Adrenal gland (tissue), 12 donors: ENCODE results near the gene CRIP1. TPM values are rescaled to one million over a fixed set of nuclear protein-coding genes. Genes with fewer than 3 reads are reported as not detected.

Experiments used
- DNase-seq, 7 donors: peaks; one replicate each; pipeline ENCODE4 v3.0.0-alpha.2; 2019 to 2020
- H3K27ac ChIP-seq, 5 donors: fragments of 200-600 bp; sonication (generic) in 4 of 5; 1 replicate in 3 of 5; 2 replicates in 2 of 5; pipeline versions ENCODE4 v1.5.1 to v1.8.0; 2016 to 2020; ENCODE audit warnings: mild to moderate bottlenecking in 1 of 5
- H3K27me3 ChIP-seq: fragments of 200-600 bp; 2 replicates; pipeline ENCODE4 v1.8.0; 2021
- H3K36me3 ChIP-seq, 2 donors: fragments of 200-600 bp; replicated peaks in 1 of 2; 1 replicate in 1 of 2; 2 replicates in 1 of 2; pipeline versions ENCODE4 v1.5.1 to v1.8.0; 2018 to 2022
- H3K4me1 ChIP-seq, 2 donors: fragments of 200-600 bp; replicated peaks in 1 of 2; 1 replicate in 1 of 2; 2 replicates in 1 of 2; pipeline versions ENCODE4 v1.5.1 to v1.8.0; 2018 to 2021
- H3K4me3 ChIP-seq, 4 donors: fragments of 200-600 bp; sonication (generic) in 3 of 4; one replicate each; pipeline ENCODE4 v1.5.1; 2016 to 2018
- H3K9me3 ChIP-seq, 3 donors: fragments of 200-600 bp; sonication (generic) in 1 of 3; replicated peaks in 1 of 3; 1 replicate in 2 of 3; 2 replicates in 1 of 3; pipeline versions ENCODE4 v1.5.1 to v1.8.0; 2016 to 2021
- CTCF ChIP-seq, 6 experiments: fragments of 450-650 bp in 4 of 6; fragments of 200-600 bp in 2 of 6; sonication (generic) in 1 of 6; IDR thresholded peaks; 1 replicate in 5 of 6; 2 replicates in 1 of 6; pipeline versions ENCODE4 v1.5.1 to v1.8.0; 2016 to 2021; ENCODE audit warnings: antibody characterized with exemption in 6 of 6, mild to moderate bottlenecking in 2 of 6, moderate library complexity in 1 of 6
- POLR2A ChIP-seq, 2 donors: fragments of 450-650 bp; IDR thresholded peaks; one replicate each; pipeline ENCODE4 v1.6.1; 2017; ENCODE audit warnings: antibody characterized with exemption in 2 of 2, mild to moderate bottlenecking in 2 of 2, moderate library complexity in 1 of 2
- WGBS, 4 donors: extraction: QIAGEN DNeasy Blood & Tissue Kit in 2 of 4; methylation state at CpG; one replicate each; pipeline versions ENCODE4 v1.1.5 to v1.1.7; 2013 to 2017; 5-methylcytosine and 5-hydroxymethylcytosine counted together
- intact Hi-C, 2 donors: fragments of 100-400 bp; cut with DNase I; formaldehyde crosslinking; loops; one replicate each; pipeline versions ENCODE4 v1.14.1 to v1.15.0; 2022 to 2023
- polyA plus RNA-seq, 3 donors: library from polyadenylated mRNA; stranded (reverse); fragments of 200-250 nt in 2 of 3; fragments of 350-450 nt in 1 of 3; fragmentation: Illumina TruSeq in 1 of 3; extraction: RNeasy Lipid Tissue Mini Kit (QIAGEN cat#74804) in 1 of 3; gene quantifications; one replicate each; pipeline ENCODE4 v1.2.3, GENCODE V29; 2013 to 2014
- total RNA-seq, 9 donors: library from RNA; depleted of rRNA in 4 of 9; stranded (reverse); fragments of >200 nt in 4 of 9; fragments of 120-200 nt in 1 of 9; fragmentation: NEBNext Ultra II Directional in 1 of 9; extraction: Animal tissue kit (Norgen Biotek cat#: 25700) in 1 of 9; gene quantifications; one replicate each; pipeline versions ENCODE4 v1.1.0 to v1.2.4, GENCODE V29; 2013 to 2023
- donor health status: healthy with polysubstance abuse.
- donor health status: Bipolar disorder and iron deficiency.
- donor health status: DM: yes; HTN: yes; CAD: no.
- donor health status: DM: no; HTN: no; CAD: no.
- donor health status: DM: no; HTN: no; CAD: no.
- donor health status: DM: yes; HTN: yes; CAD: no.

CRIP1 gene
- total and polyA plus RNA-seq, 12 donors = 1.9 to 157 (median 9.3) TPM

GRCh38 chr14:105439179-105439578 is 47.5 kb upstream of the CRIP1 start:
- no peaks in the 10 kb centered on the region for H3K36me3 ChIP-seq
- H3K27me3 ChIP-seq = no peaks in the 10 kb centered on the region
- H3K4me1 ChIP-seq = no peaks in the 10 kb centered on the region
- 88 to 93% (median 92%) methylated on average over 5 to 11 of the region's 11 CpGs for WGBS, 4 donors
- H3K9me3 ChIP-seq = no peaks in the 10 kb centered on the region
- no peak for TF ChIP-seq POLR2A (IDR thresholded peaks at IDR 0.05)
- TF ChIP-seq CTCF (IDR thresholded peaks at IDR 0.05) = no peak
- H3K4me3 ChIP-seq = no peak overlapping the region
- DNase-seq = no peak
- no peak overlapping the region for H3K27ac ChIP-seq
- intact Hi-C loops = no loop called here

GRCh38 chr14:105439710-105440553 is 46.8 kb upstream of the CRIP1 start:
- intact Hi-C loops = no loop called here
- H3K9me3 ChIP-seq = no peaks in the 10 kb centered on the region
- no peaks in the 10 kb centered on the region for H3K27me3 ChIP-seq
- no peak for DNase-seq
- no peak overlapping the region for H3K27ac ChIP-seq
- no peaks in the 10 kb centered on the region for H3K36me3 ChIP-seq
- no peaks in the 10 kb centered on the region for H3K4me1 ChIP-seq
- TF ChIP-seq POLR2A (IDR thresholded peaks at IDR 0.05) (no peak), CTCF (IDR thresholded peaks at IDR 0.05) (no peak)
- no peak overlapping the region for H3K4me3 ChIP-seq
- 89 to 96% (median 92%) methylated on average over 11 to 33 of the region's 33 CpGs for WGBS, 4 donors

GRCh38 chr14:105440554-105440900 is 46.2 kb upstream of the CRIP1 start:
- intact Hi-C loops = no loop called here
- no peak for DNase-seq
- WGBS, 4 donors = 94 to 96% (median 95%) methylated on average over 9 to 15 of the region's 15 CpGs
- no peaks in the 10 kb centered on the region for H3K9me3 ChIP-seq
- H3K27me3 ChIP-seq = no peaks in the 10 kb centered on the region
- TF ChIP-seq POLR2A (IDR thresholded peaks at IDR 0.05) (no peak), CTCF (IDR thresholded peaks at IDR 0.05) (no peak)
- no peaks in the 10 kb centered on the region for H3K36me3 ChIP-seq
- H3K4me3 ChIP-seq = no peak overlapping the region
- H3K27ac ChIP-seq = no peak overlapping the region
- H3K4me1 ChIP-seq = no peaks in the 10 kb centered on the region

GRCh38 chr14:105440992-105441391 is 45.7 kb upstream of the CRIP1 start:
- TF ChIP-seq CTCF (IDR thresholded peaks at IDR 0.05) (no peak), POLR2A (IDR thresholded peaks at IDR 0.05) (no peak)
- Histone ChIP-seq H3K4me3 (no peak overlapping the region), H3K36me3 (no peaks in the 10 kb centered on the region), H3K4me1 (no peaks in the 10 kb centered on the region), H3K9me3 (no peaks in the 10 kb centered on the region), H3K27me3 (no peaks in the 10 kb centered on the region), H3K27ac (no peak overlapping the region)
- WGBS, 4 donors = 92 to 100% (median 96%) methylated on average over 5 to 9 of the region's 9 CpGs
- DNase-seq = no peak
- intact Hi-C loops = no loop called here
